Activated gamma-delta T cell treated with anti-CD3 and anti-CD28 coated beads, Interleukin-2, amount 50 U/mL, for 16 hours (primary cell): ENCODE results near the gene SMAD3.

ENCODE experiments used
- DNase-seq: peaks from one replicate; pipeline ENCODE4 v3.0.0-alpha.2; 2020; ENCODE audit warnings: low read depth

Gene SMAD3

DNA sequence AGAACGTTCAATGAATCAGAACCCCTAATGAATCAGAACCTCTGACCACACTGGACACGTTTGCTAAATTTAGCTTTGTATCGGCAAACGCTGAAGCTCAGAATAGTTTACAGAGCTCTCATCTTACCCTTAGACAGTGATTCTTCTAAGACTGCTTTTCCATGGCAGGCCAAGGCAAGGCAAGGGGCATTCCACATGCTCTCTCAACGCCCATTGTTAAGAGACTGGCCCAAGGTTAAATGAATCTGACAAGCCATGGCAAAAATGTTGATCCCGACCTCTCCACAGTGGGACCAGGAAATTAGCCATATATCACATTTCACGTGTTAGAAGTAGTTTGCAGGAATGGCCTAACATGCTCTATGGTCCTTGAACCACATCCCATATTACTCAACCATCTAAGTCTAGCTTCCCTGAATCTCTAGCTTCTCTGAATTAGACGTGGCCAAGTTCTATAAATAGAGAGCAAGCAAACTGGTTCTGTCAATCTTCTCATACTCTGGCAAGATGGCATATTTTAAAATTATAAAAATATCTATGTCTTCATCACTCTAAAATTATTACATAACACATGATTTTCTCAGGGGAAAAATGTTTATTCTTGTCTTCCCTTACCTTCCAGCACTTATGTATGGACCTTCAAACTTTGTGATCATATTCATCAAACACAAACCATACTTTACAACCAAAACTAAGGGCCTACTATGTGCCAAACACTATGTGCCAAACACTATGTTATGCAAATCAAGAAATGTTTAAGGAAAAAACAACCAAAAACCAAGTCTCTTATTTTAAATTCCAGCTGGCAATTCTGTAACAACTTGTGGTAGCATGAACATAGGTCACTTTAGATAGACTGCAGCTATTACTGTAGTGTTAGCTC lies 134.7 kb downstream of the SMAD3 start:
- DNase-seq, result no peak

DNA sequence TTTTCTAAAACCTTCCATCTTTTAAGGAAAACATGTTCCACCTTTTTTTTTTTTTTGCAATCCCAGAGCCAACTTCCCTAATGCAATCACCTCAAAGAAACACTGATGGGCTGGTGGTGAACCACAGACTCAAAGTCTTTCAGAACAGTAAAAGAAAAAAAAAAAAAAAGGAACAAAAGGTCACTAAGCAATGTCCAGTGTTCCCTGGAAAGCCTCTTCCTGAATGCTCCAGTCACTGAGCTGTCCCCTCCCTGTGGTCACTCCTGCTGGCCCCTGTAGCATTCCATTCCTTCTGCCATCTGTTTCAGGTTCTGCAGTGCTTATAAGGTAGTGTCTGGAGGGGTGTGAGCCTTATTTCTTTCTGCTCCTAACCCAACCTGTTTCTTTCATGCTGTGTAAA lies 135.7 kb downstream of the SMAD3 start:
- no peak for DNase-seq

DNA sequence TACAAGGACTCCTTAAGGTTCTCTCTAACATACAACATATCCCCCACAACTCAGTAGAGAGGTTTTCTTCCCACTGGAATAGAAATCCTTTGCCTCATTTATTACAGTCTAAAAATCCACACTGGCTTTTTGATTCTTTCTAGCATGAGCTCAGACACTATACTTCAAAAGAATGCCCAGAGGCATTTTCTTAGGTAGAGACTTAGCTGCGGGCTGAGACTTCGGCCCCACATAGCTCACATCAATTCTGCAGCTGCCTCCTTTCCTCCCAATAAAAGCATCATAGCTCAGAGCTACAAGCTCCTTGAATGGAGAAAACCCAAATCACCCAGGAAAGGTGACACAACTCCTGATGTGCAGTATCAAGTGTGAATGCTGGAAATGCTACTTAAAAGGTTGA lies 136.7 kb downstream of the SMAD3 start:
- no peak for DNase-seq

DNA sequence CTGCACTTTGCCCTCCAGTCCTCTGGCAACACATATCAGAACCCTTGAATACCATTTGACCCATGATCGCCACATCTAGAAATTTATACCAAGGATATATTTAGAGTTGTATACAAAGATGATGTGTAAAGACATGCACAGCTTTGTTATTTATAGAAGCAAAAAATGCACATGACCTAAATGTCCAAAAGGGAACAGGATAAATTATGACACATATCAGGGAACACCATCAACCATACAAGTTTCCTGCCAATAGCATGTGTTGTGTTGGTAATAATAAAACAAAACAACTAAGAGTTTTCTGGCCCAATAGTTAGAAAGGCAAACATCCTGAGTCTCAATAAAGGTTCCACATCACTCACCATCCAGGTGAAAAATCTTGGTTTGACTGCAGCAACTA lies 137.6 kb downstream of the SMAD3 start:
- no peak for DNase-seq

DNA sequence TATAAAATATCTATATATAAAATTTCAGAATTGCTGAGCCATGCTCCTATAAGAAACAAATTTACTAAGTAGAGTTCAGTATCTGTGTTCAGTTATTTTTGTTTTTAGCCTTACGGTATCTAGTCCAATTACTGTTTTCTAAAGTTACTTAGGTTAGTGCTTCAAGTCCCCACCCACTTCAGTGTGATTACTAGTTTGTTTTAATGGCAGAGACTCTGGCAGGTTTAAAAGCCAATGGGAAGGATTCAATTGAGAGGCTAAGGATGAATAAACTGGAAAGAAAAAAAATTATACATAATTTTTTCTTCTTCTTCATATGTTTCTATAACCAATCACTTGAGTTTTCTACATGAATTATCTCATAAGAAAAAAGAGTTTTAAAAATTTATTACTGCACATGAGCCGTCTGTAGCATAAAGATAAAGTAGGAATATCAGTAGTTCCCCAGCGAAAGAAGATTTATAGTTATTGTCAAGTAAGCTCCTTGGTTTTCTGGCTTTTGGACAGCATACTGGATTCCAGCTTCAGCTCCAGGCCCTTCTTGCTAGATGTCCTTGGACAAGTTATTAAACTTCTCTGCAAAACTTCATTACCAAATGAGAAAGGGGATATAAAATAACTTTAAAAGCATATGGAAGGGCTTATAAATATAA lies 142.3 kb downstream of the SMAD3 start:
- DNase-seq, result no peak

DNA sequence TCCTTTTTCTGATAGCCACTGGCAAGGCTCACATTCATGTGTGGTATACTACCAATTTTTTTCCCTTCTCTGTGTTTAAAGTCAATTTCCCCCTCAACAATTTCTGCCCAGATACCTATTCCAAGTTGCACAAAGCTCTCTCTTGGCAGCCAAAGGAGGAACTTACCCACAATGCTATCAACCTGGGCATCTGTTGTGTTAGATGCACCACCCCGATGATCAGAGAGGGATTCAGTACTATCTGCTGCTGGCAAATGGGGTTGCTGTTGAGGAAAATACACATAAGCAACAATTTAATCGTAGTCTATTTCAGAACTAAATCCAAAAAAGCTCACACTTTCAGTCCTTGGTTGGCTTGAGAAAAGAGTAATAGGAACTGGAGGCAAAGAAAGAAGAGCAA lies 143.0 kb downstream of the SMAD3 start:
- DNase-seq, result no peak

DNA sequence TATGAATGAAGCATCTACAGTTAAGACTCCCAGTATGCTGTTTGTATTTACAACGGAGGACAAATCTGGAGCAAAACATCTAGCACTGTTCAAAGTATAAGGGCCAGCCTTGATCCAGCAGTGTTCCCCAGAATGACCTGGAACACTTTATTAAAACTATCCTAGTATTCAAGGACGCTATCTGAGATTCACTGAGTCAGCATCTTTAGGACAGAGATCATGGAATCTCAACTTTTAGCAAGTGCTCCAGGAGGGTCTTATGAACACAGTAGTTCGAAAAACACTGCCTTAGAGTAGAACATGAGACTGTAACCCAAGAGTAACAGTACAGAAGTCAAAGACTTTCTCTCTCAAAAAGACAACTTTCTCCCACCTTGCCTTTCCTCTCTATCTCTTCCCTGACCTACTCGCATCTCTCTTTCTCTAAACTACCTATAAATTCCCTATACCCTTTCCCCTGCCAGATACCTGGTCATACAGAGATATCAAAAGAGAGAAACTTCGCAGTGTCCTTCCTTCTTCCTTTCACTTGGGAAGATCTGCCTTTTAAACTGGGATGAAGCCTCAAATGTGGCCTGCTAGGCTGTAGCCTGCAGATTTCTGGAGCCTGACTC lies 145.3 kb downstream of the SMAD3 start:
- no peak for DNase-seq

DNA sequence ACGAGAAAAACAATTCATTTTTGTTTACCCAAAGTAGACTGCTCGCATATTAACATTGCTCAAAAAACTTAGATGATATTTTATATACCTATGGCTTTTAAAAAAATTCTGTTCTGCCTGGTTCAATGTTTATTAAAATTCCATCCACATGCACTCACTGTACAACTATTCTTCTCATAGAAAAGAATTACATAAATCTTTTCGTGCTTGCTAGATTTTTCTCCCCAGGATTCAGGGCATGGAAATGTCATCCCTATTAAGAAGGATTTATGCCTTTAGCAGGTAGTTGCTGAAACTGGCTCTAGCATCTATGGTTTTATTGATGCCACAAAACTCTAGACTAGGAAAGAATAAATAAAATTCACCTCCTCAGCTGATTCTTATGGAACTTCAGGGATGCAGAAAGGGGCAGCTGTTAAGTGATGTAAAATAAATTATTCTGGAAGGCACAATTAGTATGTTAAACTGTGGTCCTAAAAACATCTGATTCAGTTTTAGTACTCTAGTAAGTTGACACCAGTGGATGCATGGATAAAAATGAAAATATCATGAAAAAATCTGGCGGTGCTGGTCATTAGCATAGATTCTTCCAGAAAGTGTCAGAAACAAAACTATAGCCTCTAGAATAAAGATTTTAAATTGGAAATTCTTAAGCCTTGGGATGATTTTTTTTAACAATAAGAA lies 147.4 kb downstream of the SMAD3 start:
- no peak for DNase-seq

DNA sequence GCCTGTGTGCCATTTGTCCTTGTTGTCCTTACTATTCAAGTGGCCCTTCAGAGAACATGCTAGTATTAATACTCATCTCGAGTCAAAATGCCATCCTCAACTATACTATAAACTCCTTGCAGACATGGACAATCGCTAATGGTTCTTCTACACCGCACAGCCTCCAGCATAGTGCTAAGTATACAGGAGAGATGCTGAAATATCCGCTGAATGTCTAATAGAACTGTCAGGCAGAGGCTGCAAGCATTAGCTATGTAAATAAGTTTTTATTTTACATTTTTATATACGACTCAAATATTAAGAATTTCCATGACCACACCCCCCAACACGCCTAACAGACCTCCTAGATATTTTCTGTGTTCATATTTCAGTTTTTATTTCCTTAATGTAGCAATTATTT lies 149.7 kb downstream of the SMAD3 start:
- DNase-seq, result no peak

DNA sequence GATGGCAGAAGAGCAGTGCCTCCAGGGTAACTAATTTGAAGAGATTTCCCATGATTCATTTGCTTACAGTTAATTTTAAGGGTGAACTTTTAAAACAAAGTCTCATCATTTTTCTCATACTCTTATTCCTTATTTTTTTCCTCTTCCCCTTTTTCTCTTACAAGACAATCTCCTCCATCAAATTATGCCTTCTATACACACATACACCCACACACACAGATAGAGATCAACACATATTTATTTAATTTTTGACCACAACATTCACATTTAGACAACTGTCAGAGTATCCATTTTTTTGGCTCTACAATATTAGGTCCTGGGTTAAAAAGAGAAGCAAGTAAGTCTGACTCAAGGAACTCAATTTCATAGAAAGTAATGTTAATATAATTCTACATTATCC lies 151.5 kb downstream of the SMAD3 start:
- DNase-seq, result no peak

DNA sequence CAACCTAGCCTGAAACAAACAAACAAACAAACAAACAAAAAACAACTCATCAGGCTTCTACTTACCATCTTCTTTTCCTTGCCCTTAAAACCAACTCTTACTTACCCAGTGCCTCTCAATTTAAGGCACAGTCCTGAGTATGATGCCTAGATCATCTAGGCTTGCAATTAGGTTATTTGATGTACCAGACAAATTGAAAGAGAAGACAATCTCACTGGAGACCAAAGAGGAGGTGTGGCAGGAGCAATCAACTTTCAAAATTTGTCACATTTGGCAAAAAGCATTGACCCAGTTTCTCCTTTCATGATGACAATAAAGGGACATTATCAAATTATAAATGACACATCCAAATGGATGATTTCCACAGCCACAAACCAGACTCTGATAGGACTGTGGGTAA lies 153.0 kb downstream of the SMAD3 start:
- no peak for DNase-seq

DNA sequence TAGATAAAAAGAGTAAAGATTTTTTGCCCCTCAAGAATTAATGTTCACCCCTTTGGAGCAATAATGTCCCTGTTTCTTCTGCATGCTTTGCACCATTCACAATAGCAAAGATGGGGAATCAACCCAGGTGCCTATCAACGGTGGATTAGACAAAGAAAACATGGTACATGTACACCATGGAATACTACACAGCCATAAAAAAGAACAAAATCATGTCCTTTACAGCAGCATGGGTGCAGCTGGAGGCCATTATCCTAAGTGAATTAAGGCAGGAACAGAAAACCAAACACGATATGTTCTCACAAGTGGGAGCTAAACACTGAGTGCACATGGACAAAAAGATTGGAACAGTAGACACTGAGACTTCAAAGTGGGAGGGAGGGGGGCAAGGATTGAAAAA lies 153.9 kb downstream of the SMAD3 start:
- DNase-seq, result no peak

DNA sequence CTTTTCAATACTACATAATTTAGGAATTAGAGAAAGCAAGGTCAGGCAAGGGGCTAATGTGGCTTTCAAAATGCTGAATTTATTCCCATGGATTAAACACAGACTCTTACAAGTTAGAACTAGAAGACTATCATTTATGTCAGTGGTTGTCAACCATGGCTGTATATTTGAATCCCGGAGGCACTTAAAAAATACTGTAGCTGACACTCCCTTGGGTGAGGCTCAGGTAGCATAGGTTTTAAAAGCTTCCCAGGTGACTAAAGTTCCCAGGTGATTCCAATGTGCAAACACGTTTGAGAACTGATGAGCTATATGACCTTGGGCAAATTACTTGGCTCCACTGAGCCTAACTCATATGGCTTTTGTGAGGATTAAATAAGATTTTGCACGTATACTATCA lies 159.5 kb downstream of the SMAD3 start:
- no peak for DNase-seq

DNA sequence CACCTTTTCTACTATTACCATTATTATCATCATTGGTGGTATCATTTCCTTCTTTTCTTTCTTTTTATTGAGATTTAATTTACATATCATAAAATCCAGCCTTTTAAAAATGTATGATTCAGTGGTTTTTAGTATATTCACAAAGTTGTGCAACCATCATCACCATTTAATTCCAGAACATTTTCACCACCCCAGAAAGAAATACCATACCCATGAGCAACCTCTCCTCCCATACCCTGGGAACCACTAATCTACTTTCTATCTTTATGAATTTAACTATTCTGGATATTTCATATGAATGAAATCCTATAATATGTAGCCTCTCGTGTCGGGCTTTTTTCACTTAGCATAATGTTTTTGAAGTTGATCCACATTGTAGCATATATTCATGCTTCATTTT lies 159.9 kb downstream of the SMAD3 start:
- DNase-seq, result no peak

DNA sequence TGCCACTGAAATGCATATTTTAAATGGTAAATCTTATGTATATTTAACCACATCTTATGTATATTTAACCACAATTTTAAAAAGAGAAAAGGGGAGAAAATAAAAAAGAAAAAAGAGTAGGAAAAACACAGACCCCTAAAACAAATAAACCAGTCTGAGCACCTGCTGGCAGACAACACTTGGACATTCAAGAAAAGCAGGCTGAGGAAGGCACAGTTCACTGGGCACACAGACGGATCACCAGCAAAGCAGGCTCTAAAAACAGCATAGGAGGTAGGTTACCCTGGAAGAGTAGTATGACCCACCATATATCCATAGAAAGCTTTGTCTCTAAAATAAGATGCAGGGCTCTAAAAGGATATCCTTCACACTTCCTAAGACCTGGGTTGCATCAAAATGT lies 162.0 kb downstream of the SMAD3 start:
- DNase-seq, result no peak

DNA sequence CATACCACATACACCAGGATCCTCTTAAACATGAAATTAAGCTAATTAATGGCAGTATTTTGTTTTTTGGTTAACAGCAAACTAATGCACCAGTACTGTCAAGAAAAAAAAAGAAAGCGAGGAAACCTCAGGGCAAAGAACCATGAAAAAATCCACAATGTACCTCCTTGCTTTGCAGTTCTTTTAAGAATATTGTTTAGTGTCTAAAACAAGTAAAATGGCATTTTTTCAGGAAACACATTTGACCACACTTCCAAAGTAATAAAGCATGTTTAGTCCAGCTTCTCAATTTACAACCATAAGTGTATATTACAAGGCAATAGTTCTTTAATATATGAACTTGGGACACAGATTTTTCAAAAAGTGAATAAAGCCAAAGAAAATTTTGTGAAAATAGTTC lies 162.4 kb downstream of the SMAD3 start:
- DNase-seq, result no peak

DNA sequence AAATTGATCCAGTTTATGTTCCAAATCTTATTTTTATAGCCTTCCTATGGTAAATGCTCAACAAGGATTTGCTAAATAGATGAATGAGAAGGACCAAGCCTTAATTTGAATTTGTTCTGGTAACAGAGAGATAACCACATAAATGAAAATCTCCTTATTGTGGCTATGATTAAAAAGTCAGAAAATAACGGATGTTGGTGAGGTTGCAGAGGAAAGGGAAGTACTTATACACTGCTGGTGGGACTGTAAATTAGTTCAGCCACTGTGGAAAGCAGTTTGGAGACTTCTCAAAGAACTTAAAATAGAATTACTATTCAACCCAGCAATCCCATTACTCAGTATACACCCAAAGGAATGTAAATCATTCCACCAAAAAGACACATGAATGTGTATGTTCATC lies 162.9 kb downstream of the SMAD3 start:
- DNase-seq, result no peak

DNA sequence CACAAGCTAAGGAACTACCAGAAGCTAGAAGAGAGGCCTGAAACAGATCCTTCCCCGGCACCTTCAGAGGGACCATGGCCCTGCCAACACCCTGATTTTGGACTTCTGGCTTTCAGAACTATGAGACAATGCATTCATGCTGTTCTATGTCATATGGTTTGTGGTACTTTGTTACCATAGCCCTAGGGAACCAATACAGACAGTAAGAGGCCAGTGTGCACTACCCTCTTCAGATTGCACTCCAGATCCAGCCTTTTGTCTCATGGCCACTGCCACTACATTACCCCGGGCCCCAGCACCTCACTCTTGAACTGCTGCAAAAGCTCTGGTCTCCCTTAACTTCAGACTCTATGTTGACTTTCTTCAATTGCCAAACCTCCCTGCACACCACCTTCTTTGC lies 165.1 kb downstream of the SMAD3 start:
- no peak for DNase-seq

DNA sequence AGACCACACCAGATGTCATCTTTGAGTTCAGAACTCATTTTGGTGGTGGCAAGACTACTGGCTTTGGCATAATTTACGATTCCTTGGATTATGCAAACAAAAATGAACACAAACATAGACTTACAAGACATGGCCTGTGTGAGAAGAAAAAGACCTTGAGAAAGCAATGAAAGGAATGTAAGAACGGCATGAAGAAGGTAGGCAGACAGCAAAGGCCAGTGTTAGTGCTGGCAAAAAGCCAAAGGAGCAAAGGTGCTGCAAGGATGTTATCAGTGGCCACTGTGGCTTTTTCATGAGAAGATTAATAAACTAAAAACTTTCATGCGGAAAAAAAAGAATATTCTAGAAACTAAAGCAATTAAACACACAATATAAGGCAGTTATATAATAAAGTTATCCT lies 167.2 kb downstream of the SMAD3 start:
- no peak for DNase-seq

DNA sequence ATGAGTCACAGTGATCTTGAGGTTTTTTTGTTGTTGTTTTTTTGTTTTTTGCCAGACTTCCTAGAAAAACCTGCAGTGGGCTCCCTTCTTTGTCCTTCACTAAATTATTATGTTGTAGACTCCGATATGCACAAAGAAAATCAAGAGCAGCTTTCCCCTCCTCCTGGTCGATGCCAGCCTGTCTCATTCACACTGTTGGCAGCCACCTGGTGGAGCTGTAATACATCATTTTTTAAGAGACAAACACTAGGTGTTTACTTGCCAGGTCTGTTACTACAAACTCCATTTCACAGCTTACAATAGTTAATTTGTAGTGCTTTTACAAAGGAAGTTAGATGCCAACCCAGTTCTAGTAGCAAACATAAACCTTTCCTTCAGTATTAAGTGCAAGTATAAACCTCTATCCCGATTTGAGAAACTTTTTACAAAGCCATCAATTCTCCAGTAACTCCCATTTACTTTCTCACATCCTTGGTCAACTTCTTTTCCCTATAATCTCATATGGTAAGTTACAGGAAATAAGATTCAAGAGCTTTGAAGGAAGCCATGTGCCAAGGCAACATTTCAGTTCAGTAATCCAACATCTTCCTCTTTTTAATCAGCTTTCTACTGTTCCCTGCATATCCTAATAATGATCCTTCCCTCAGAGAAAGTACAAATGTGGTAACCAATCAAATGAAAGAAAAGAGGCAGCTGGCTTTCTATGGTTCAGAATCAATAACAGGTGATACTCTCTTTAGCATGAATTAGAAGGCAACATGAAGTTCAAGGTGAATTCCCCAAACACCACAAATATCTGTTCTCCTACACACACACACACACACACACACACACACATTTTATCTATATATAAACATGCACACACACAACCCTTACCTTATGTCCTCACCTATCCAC lies 175.1 kb downstream of the SMAD3 start:
- peak; percentile 6 for DNase-seq

DNA sequence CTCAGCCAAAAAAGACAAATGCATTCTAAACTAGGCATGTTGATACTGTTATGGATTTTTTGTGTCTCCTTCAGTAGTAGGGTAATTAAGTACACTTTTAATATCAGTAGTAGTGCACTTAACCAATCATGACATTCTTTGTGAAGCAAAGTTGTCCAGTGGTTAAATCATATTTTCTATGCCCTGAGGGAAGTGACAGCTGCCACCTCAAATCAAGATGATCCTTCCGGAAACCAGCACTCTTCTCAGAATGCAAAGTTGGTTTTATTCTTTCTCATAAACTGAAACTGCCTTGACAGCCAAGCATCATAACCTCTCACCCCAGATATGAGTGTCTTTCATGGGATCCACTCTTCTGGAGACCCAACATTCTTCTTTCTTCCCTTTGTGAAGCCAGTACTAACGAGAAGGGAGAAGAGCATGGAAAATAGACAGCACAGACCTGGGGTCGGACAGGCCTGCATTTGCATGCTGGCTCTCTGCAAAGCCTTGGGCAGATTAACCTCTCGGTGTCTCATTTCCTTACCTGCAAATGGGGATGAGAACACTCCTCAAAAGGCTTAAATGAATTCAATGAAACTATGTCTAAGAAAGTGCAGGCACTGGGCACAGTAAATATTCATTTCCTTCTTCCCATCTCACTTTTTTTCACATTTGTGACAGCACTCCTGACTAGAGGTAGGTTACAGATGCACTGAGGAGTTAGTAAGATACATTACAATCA lies 175.9 kb downstream of the SMAD3 start:
- no peak for DNase-seq
